NCI-H748 (cell line): ENCODE results near the gene APBA2.

ENCODE experiments used
- DNase-seq: peaks from one replicate; lab custom pipeline; 2025; ENCODE audit not compliant: unreplicated experiment; lab: John Stamatoyannopoulos, UW

APBA2 gene

GRCh38 chr15:28933710-28934445, 48.1 kb downstream of the APBA2 start:
- DNase-seq = no peak

DNA sequence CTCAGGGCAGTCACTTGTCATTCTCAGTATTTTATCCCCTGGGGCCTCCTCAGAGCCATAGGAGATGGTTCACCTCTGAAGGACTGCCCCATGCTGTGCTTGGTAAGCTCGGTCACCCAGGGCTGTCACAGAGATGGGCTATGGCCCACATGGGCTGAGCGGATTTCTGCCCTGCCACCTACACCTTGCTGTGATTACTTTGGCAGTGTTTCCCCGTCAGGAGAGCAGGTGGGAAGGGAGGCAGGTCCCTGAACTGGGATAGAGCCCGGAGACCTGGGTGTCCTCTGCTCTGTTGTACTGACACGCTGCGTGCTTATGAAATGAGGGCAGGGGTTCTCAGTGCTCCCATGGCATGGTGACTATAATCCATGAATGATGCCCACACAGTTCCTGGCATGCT, 48.9 kb downstream of the APBA2 start:
- no peak for DNase-seq

GRCh38 chr15:28935316-28935715, 49.5 kb downstream of the APBA2 start:
- no peak for DNase-seq

- DNase-seq = no peak
These were observed 50.3 kb downstream of the APBA2 start for GRCh38 chr15:28936081-28936480.

GRCh38 chr15:28936481-28936881, 50.7 kb downstream of the APBA2 start:
- DNase-seq = no peak

DNA sequence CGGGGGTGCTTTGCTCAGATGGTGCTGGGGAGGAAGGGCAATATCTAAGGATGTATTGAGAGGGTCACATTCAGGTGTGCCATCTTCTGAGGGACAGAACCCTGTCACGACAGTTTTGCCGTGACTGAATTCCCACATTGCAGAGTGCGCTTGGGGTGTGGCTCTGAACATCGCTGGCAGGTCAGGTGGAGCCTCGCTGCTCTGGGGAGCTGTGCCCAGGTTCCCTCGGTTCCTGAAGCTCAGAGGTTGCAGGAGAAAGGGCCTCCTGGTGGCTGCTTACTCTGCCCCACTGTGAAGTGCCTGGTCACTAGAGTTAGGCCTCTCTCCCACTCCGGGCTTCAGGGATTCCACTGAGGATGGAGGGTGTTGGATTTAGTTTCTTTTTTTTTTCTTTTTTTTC, 51.5 kb downstream of the APBA2 start:
- no peak for DNase-seq

DNA sequence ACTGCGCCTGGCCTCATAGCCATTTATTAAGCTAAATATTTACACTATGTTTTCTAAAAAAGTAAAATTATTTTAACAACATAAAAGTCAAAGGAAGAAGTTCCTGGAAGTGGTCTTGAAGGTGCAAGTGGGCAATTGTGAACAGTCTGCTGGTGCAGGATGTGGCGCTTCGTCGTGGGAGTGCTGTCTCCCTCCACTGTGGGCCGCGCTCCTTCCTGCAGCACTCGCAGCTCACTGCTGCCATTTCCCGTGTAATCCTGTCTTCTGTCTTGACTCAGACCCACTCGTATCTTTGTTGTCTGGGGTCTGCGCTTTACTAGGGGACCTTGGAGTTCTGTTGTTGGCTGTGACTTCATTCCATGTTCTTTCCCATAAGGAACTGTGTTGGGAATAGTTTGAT, 56.3 kb downstream of the APBA2 start:
- DNase-seq = no peak

DNA sequence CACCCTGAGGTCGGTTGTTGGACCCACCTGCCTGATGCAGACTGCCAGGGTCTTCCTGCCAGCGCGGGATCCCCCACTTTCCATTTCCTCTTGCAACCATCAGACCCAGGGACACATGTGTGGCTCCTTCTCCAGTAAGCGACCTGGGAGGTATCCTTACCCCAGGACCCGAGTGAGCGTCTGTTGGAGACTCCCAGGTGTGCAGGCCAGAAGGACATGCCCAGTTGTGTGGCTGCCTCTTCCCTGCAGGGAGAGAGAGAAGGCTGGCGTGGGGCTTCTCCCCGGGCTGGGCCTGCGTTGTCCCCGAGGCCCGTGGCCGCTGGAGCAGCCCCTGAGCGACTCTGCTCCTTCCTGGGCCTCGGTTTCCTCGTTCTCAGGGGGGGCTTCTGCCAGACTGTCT, 56.8 kb downstream of the APBA2 start:
- no peak for DNase-seq

DNA sequence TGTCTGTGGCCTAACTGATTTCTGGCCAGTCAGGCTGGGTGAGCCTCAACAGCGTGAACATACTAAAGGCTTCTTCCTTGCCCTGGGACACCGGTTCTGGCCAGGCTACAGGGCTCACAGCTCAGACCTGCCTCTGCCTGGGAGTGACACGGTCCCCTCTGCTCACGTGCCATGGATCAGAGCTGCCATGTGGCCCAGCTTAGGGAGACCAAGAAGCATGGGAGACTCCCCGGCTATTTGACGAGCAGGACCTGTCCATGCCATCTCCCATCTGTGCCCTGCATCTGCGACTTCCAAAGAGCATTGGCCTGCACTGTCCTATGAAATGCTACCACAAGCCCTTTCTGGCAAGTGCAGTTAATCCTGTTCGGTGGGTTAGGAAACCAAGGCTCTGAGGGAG, 57.4 kb downstream of the APBA2 start:
- DNase-seq = no peak

GRCh38 chr15:28943611-28944230, 57.9 kb downstream of the APBA2 start:
- DNase-seq = no peak

GRCh38 chr15:28944286-28944685, 58.5 kb downstream of the APBA2 start:
- no peak for DNase-seq

DNA sequence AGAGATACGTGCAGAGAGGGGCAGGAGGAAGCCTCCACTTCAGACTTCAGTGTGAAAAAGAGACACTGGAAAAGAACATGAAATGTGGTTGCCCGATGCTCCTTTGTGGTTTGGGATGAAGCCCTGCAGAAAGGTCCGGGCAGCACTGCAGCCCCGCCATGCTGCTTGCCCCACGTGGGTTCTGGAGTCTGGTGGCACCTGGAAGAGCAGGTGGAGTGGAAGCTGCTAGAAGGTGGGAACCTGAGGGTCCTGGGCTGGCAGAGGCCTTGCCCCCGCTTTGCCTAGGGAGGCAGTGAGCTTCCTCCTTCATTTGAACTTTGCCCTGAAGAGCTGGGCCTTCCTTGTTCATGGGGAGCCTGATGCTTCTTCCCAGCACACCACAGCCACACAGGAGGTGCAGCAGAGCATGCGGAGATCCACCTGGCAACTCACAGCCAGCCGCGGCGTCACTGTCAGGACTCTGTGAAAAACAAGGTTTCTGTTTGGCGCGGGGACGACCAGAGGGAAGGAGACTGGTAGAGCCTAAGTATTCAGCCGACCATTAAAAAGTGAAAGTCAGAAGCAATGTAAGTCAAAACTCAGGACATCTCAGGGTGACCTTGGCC, 59.0 kb downstream of the APBA2 start:
- no peak for DNase-seq

- no peak for DNase-seq
These were observed 60.0 kb downstream of the APBA2 start for GRCh38 chr15:28945626-28946230.

GRCh38 chr15:28946803-28947202, 61.0 kb downstream of the APBA2 start:
- no peak for DNase-seq

DNA sequence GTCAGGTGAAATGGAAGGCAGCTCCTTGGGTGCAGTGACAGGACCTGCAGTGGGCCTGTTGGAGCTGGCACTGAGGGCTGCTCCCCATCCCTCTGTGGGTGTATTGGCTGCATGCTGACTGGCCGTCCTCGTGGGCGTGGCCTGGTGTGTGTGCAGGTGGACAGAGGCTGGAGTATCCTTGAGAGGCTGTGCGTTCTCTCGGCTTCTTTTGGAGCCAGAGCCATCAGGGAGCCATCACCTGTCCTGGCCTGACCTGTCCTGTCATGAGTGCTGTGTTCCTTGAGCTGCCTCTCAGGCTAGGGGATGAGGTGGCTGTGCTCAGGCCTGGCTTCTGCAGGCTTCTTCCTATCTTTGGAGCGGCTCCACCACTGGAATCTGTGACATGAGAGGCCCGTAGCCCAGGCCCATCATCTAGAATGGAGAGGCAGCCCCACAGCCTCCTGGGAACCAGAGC, 61.5 kb downstream of the APBA2 start:
- DNase-seq = no peak

DNA sequence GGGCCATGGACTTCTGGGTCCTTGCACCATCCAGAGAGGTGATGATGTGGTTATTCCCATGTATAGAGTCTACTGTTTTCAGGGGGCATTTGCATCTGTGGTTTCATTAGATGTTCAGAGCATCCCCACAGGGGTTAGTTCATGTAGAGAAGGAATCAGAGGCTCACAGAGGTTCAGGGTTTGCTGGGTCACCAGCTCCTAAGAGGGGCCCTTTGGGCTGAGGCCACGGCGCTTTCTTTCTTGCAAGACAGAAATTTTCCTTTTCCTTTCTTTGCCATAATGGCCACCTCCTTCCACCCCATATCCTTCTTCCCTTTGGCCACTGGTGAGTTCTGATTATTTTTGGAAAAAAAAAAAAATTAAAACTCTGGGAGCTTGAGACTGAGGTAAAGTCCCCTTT, 62.3 kb downstream of the APBA2 start:
- DNase-seq = no peak

DNA sequence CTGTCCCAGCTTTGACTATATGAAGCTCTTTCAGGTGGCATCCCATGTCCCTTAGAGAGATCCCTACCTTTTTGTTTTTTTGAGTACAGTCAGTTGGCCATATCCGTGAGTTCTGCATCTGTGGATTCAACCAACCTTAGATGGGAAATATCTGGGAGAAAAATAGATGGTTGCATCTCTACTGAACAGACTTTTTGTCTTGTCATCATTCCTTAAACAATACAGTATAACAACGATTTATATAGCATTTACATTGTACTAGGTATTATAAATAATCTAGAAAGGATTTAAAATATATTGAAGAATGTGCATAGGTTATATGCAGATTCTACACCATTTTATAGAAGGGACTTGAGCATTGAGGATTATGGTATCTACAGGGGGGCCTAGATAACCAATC, 65.1 kb downstream of the APBA2 start:
- DNase-seq = no peak

GRCh38 chr15:28952666-28953491, 67.1 kb downstream of the APBA2 start:
- DNase-seq = no peak

- DNase-seq = no peak
These were observed 67.9 kb downstream of the APBA2 start for GRCh38 chr15:28953573-28954195.

DNA sequence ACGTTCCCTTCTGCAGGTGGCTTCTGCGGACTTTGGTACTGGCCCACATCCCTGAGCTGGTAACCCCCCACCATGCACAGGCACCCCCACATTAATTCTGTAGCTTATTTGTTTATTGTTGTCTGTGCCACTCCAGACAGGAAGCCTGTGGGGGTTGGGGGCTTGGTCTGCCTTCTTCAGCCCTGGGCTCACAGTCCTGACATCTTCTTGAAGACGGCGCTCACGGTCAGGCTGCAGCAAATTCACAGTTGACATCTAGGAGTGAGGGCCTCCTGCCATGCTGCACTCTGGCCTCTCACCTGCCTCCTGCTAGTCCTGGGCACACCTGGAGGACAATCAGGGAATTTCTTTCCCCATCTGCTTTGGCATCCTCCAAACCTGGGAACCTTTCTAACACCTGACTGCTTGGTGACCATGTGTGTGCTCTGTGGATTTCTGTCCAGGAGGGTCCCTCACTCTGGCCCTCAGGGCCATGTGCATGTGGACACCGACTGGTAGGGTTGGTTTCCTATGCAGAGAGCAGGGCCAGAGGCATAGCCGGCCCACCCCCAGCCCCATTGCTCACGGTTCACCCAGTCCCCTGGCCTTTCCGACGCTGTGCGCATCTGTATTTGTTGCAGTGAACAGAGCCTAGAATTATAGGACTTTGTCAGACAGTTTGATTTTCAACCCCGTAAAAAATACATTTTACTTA, 68.8 kb downstream of the APBA2 start:
- DNase-seq = no peak
